IMR-90 (cell line): ENCODE measurements around the gene PSMD14. TPM values are rescaled to one million over a fixed set of nuclear protein-coding genes. Genes with fewer than 3 reads are reported as not detected.

Source experiments
- ATAC-seq: fragments of 200-7000 bp; cut with Tn5 transposase; 2 replicates; pipeline ENCODE4 v1.9.1; 2020; ENCODE audit warnings: low read depth, mild to moderate bottlenecking, moderate library complexity
- BruUV-seq: library from RNA; stranded (reverse); fragments of 400-500 nt; replicated peaks from 2 replicates; lab custom pipeline; 2021; lab: Mats Ljungman, UMichigan
- CTCF ChIA-PET: fragments of 300-600 bp; formaldehyde crosslinking; extraction: SDS; loops from one replicate; lab custom pipeline; 2021; ENCODE audit warnings: antibody characterized with exemption; lab: Yijun Ruan, JAX
- POLR2A ChIA-PET: fragments of 300-600 bp; sonication (Branson Sonifier 250); formaldehyde crosslinking; loops from one replicate; lab custom pipeline; 2022; ENCODE audit warnings: antibody characterized with exemption; ENCODE audit not compliant: unreplicated experiment; lab: Charles Lee
- DNase-seq: peaks from one replicate; pipeline ENCODE4 v3.0.0; 2013
- H2AFZ ChIP-seq: replicated peaks from 2 replicates; pipeline ENCODE3; 2013; ENCODE audit warnings: low read length, mild to moderate bottlenecking; ENCODE audit not compliant: poor library complexity
- H2AK5ac ChIP-seq: 2 replicates; pipeline ENCODE4 v1.6.1; 2013; ENCODE audit warnings: low read depth, low read length, inconsistent platforms
- H2AK9ac ChIP-seq: replicated peaks from 2 replicates; pipeline ENCODE3; 2013; ENCODE audit warnings: mild to moderate bottlenecking, low read depth, low read length, moderate library complexity; ENCODE audit not compliant: poor library complexity
- H2BK120ac ChIP-seq: 2 replicates; pipeline ENCODE4 v1.6.1; 2013; ENCODE audit warnings: low read depth, low read length, inconsistent platforms
- H2BK15ac ChIP-seq: 3 replicates; pipeline ENCODE4 v1.6.1; 2013; ENCODE audit warnings: low read depth, low read length, inconsistent platforms
- H2BK20ac ChIP-seq: 2 replicates; pipeline ENCODE4 v1.6.1; 2013; ENCODE audit warnings: low read depth, mild to moderate bottlenecking, inconsistent platforms, low read length, moderate library complexity
- H2BK5ac ChIP-seq: 2 replicates; pipeline ENCODE4 v1.6.1; 2013; ENCODE audit warnings: mild to moderate bottlenecking, low read depth, low read length, inconsistent platforms; ENCODE audit not compliant: poor library complexity, severe bottlenecking
- H3K14ac ChIP-seq: replicated peaks from 2 replicates; pipeline ENCODE4 v1.6.1; 2013; ENCODE audit warnings: low read depth, low read length, inconsistent platforms
- H3K18ac ChIP-seq: 2 replicates; pipeline ENCODE4 v1.6.1; 2013; ENCODE audit warnings: low read depth, low read length, control low read depth
- H3K23ac ChIP-seq: 2 replicates; pipeline ENCODE4 v1.6.1; 2013; ENCODE audit warnings: low read depth, low read length, inconsistent platforms
- H3K27ac ChIP-seq: 2 replicates; pipeline ENCODE4 v1.5.1; 2013; ENCODE audit warnings: mild to moderate bottlenecking, control low read depth, low read length; ENCODE audit not compliant: insufficient read depth
- H3K27me3 ChIP-seq: 2 replicates; pipeline ENCODE4 v1.6.1; 2013; ENCODE audit warnings: low read length; ENCODE audit not compliant: control insufficient read depth, insufficient read depth
- H3K36me3 ChIP-seq: 2 replicates; pipeline ENCODE4 v1.6.1; 2013; ENCODE audit warnings: low read length, mixed read lengths; ENCODE audit not compliant: control insufficient read depth, insufficient read depth
- H3K4ac ChIP-seq: 2 replicates; pipeline ENCODE4 v1.6.1; 2013; ENCODE audit warnings: low read depth, low read length, inconsistent platforms
- H3K4me1 ChIP-seq: 2 replicates; pipeline ENCODE4 v1.6.1; 2013; ENCODE audit warnings: low read length, mixed read lengths; ENCODE audit not compliant: control insufficient read depth, insufficient read depth
- H3K4me2 ChIP-seq: 2 replicates; pipeline ENCODE4 v1.6.1; 2013; ENCODE audit warnings: low read depth, mild to moderate bottlenecking, control low read depth, low read length, moderate library complexity
- H3K4me3 ChIP-seq: 2 replicates; pipeline ENCODE4 v1.5.1; 2013; ENCODE audit warnings: low read depth, mild to moderate bottlenecking, control low read depth, low read length, moderate library complexity; ENCODE audit not compliant: insufficient read depth
- H3K56ac ChIP-seq: 2 replicates; pipeline ENCODE4 v1.6.1; 2013; ENCODE audit warnings: low read length, inconsistent platforms; ENCODE audit not compliant: insufficient read depth; ENCODE audit errors: extremely low read depth
- H3K79me1 ChIP-seq, 2 experiments: 2 replicates each; pipeline ENCODE4 v1.6.1; 2013; ENCODE audit warnings: low read length in 2 of 2, inconsistent platforms in 1 of 2, low read depth in 1 of 2
- H3K9ac ChIP-seq: 2 replicates; pipeline ENCODE4 v1.6.1; 2013; ENCODE audit warnings: low read depth, low read length, control low read depth
- H3K9me1 ChIP-seq: 2 replicates; pipeline ENCODE4 v1.6.1; 2013; ENCODE audit warnings: low read length, inconsistent platforms; ENCODE audit not compliant: insufficient read depth
- H3K9me3 ChIP-seq: 2 replicates; pipeline ENCODE4 v1.6.1; 2013; ENCODE audit warnings: low read length; ENCODE audit not compliant: control insufficient read depth, insufficient read depth
- H4K20me1 ChIP-seq: 2 replicates; pipeline ENCODE4 v1.6.1; 2013; ENCODE audit warnings: low read length, inconsistent platforms; ENCODE audit not compliant: insufficient read depth
- H4K5ac ChIP-seq: 2 replicates; pipeline ENCODE4 v1.6.1; 2013; ENCODE audit warnings: mild to moderate bottlenecking, low read depth, low read length, control low read depth
- H4K8ac ChIP-seq, 2 experiments: 2 replicates each; pipeline ENCODE4 v1.6.1; 2013; ENCODE audit warnings: low read depth in 2 of 2, low read length in 2 of 2, control low read depth in 1 of 2, inconsistent platforms in 1 of 2
- H4K91ac ChIP-seq: 2 replicates; pipeline ENCODE4 v1.6.1; 2013; ENCODE audit warnings: low read depth, low read length, inconsistent platforms; ENCODE audit not compliant: insufficient read depth
- BHLHE40 ChIP-seq: fragments of 150-350 bp; IDR thresholded peaks from 2 replicates; pipeline ENCODE4 v1.6.1; 2016; ENCODE audit warnings: mild to moderate bottlenecking, low read depth, low read length
- CEBPB ChIP-seq: IDR thresholded peaks from 2 replicates; pipeline ENCODE4 v1.6.1; 2012; ENCODE audit warnings: low read depth, low read length, improper control_type of control experiment
- CHD1 ChIP-seq: IDR thresholded peaks from 2 replicates; pipeline ENCODE4 v1.6.1; 2012; ENCODE audit warnings: low read depth, low read length, improper control_type of control experiment
- MXI1 ChIP-seq: IDR thresholded peaks from 2 replicates; pipeline ENCODE4 v1.6.1; 2012; ENCODE audit warnings: low read depth, mild to moderate bottlenecking, low read length, moderate library complexity, borderline replicate concordance
- NFE2L2 ChIP-seq: fragments of 150-350 bp; IDR thresholded peaks from 2 replicates; pipeline ENCODE4 v1.6.1; 2016; ENCODE audit warnings: low read depth, mild to moderate bottlenecking, low read length
- POLR2A ChIP-seq: IDR thresholded peaks from 2 replicates; pipeline ENCODE4 v1.6.1; 2012; ENCODE audit warnings: mild to moderate bottlenecking, low read depth, low read length
- RAD21 ChIP-seq: IDR thresholded peaks from 2 replicates; pipeline ENCODE4 v1.6.1; 2012; ENCODE audit warnings: low read length, improper control_type of control experiment
- SMC3 ChIP-seq: fragments of 150-350 bp; IDR thresholded peaks from 2 replicates; pipeline ENCODE4 v1.6.1; 2016; ENCODE audit warnings: low read depth, mild to moderate bottlenecking, antibody characterized with exemption, low read length, moderate library complexity
- WGBS, 2 experiments: methylation state at CpG; one replicate each; pipeline versions ENCODE4 v1.1.5 to v1.1.7; 2013; ENCODE audit warnings: missing lambda C conversion rate in 2 of 2; ENCODE audit not compliant: insufficient read length in 1 of 2; ENCODE audit errors: extremely low coverage in 2 of 2; 5-methylcytosine and 5-hydroxymethylcytosine counted together
- dilution Hi-C: fragments of 300-500 bp; cut with HindIII; formaldehyde crosslinking; loops from one replicate; pipeline ENCODE4 v1.14.3; 2018; ENCODE audit warnings: low sequenced_read_pairs; ENCODE audit not compliant: unreplicated experiment
- in situ Hi-C: fragments of 300-500 bp; cut with MboI; formaldehyde crosslinking; loops from 3 replicates; pipeline ENCODE4 v1.14.3; 2019; ENCODE audit warnings: low sequenced_read_pairs, inconsistent platforms, mixed read lengths
- intact Hi-C: fragments of 100-400 bp; cut with micrococcal nuclease; formaldehyde crosslinking; loops from 2 replicates; pipeline ENCODE4 v1.10.0; 2022
- polyA plus RNA-seq, 3 experiments: library from polyadenylated mRNA; depleted of rRNA; stranded (reverse); fragments of >200 nt; gene quantifications; 2 replicates each; pipeline ENCODE4 v1.2.3, GENCODE V29; 2012; ENCODE audit warnings: low replicate concordance in 1 of 3
- total RNA-seq: library from RNA; depleted of rRNA; stranded (reverse); fragments of >200 nt; gene quantifications from 2 replicates; pipeline ENCODE4 v1.2.3, GENCODE V29; 2012

The PSMD14 gene
- total and polyA plus RNA-seq, 2 of the 4 experiments (the other 2 are of a cell fraction), result 59.3 to 110 TPM

GRCh38 chr2:161421686-161422085, 113.5 kb downstream of the PSMD14 start:
- Histone ChIP-seq H3K14ac (no peak overlapping the region), H4K20me1 (0 out of 2 replicates have a peak, but pooled peaks cover 11% of the 10 kb centered on the region), H3K9me3 (peaks cover 18% of the 10 kb centered on the region), H3K9ac (no peak overlapping the region), H4K91ac (no peak overlapping the region), H3K4me1 (peaks cover 2% of the 10 kb centered on the region; the same call in 1 of the 2 replicates), H3K79me1 (no peaks in the 10 kb centered on the region), H3K4ac (no peak overlapping the region), H3K4me3 (no peak overlapping the region), H3K36me3 (no peaks in the 10 kb centered on the region), H3K56ac (no peak overlapping the region), H4K8ac (no peak overlapping the region), H3K27ac (no peak overlapping the region), H2BK15ac (no peak overlapping the region), H2BK5ac (no peak overlapping the region), H2AFZ (no peak overlapping the region), H3K18ac (no peak overlapping the region), H4K5ac (no peak overlapping the region), H3K4me2 (no peak overlapping the region), H2BK20ac (no peak overlapping the region), H3K23ac (no peak overlapping the region), H3K9me1 (no peaks in the 10 kb centered on the region; the same call in 1 of the 2 replicates), H2BK120ac (no peak overlapping the region), H3K27me3 (peaks cover 91% of the 10 kb centered on the region), H2AK5ac (no peak overlapping the region), H2AK9ac (no peak overlapping the region)
- CTCF ChIA-PET, result no interaction called here
- in situ Hi-C loops (no loop called here), intact Hi-C loops (loop anchor here (10.0 kb wide), 1 partner anchor 703 kb away; no protein-coding TSS in a partner anchor), dilution Hi-C loops (no loop called here)
- DNase-seq (no peak), ATAC-seq (no peak)
- POLR2A ChIA-PET, result no interaction called here
- 40% methylated on average over 1 of the region's 2 CpGs; no CpG with 5 or more reads in 1 of the 2 experiments for WGBS, 2 experiments
- BruUV-seq, result no TSS peak
- TF ChIP-seq MXI1 (no peak), CEBPB (no peak), RAD21 (no peak), BHLHE40 (no peak), CHD1 (no peak), SMC3 (no peak), NFE2L2 (no peak), POLR2A (no peak)
